Measurements from ENCODE around the gene SETD1B.

- no peak for TF ChIP-seq CTCF (IDR thresholded peaks at IDR 0.05; ENCODE audit: low read depth, low read length, poor library complexity, severe bottlenecking)
- TF ChIP-seq EZH2phosphoT487 (IDR thresholded peaks at IDR 0.05; ENCODE audit: borderline replicate concordance, low read length) = no peak
Observed at GRCh38 chr12:121775501-121775900, 28.3 kb upstream of the SETD1B start.

Measured in DOHH2 (cell line).